Caco-2 (cell line): ENCODE results near the gene ACTG2. TPM values are rescaled to one million over a fixed set of nuclear protein-coding genes. Genes with fewer than 3 reads are reported as not detected.
A peak's percentile ranks its signal among the peaks of the same experiment; 100 is the strongest.

Source experiments
- Bru-seq: library from RNA; stranded (reverse); fragments of 400-500 nt; gene quantifications from one replicate; lab custom pipeline; 2021; lab: Mats Ljungman, UMichigan
- BruChase-seq, 2 experiments: library from RNA; stranded (reverse); fragments of 400-500 nt; gene quantifications; one replicate each; lab custom pipeline; 2021; lab: Mats Ljungman, UMichigan
- BruUV-seq: library from RNA; stranded (reverse); fragments of 400-500 nt; replicated peaks from 2 replicates; lab custom pipeline; 2021; lab: Mats Ljungman, UMichigan
- CTCF ChIA-PET: fragments of 300-600 bp; sonication (Branson Sonifier 250); formaldehyde crosslinking; loops from one replicate; lab custom pipeline; 2022; ENCODE audit warnings: antibody characterized with exemption; lab: Charles Lee
- POLR2A ChIA-PET: fragments of 300-600 bp; sonication (Branson Sonifier 250); formaldehyde crosslinking; loops from one replicate; lab custom pipeline; 2022; ENCODE audit warnings: antibody characterized with exemption; lab: Charles Lee
- DNase-seq, 2 experiments: peaks; one replicate each; pipeline versions ENCODE4 v3.0.0 to v3.0.0-alpha.2; 2020 to 2022
- H3K27me3 ChIP-seq: replicated peaks from 2 replicates; pipeline ENCODE4 v1.6.0; 2011; ENCODE audit warnings: low read length; ENCODE audit not compliant: control insufficient read depth, insufficient read depth
- H3K36me3 ChIP-seq: 2 replicates; pipeline ENCODE4 v1.5.1; 2011; ENCODE audit warnings: low read length; ENCODE audit not compliant: control insufficient read depth, insufficient read depth
- H3K4me1 ChIP-seq: fragments of 250-450 bp; sonication (Bioruptor Pico); 2 replicates; pipeline ENCODE4 v1.5.1; 2020; ENCODE audit warnings: mild to moderate bottlenecking
- H3K4me3 ChIP-seq: 2 replicates; pipeline ENCODE4 v1.5.1; 2011; ENCODE audit warnings: low read depth, mild to moderate bottlenecking, control low read depth, low read length
- H3K9me3 ChIP-seq: fragments of 250-450 bp; sonication (Bioruptor Pico); 2 replicates; pipeline ENCODE4 v1.5.1; 2020; ENCODE audit warnings: mild to moderate bottlenecking, moderate library complexity
- H3K27ac Mint-ChIP-seq: one replicate; pipeline ENCODE4 v1.8.0; 2022; ENCODE audit warnings: mixed read lengths; ENCODE audit not compliant: unreplicated experiment
- H3K27me3 Mint-ChIP-seq: one replicate; pipeline ENCODE4 v1.8.0; 2022; ENCODE audit warnings: mixed read lengths; ENCODE audit not compliant: insufficient read depth, unreplicated experiment
- H3K36me3 Mint-ChIP-seq: one replicate; pipeline ENCODE4 v1.8.0; 2022; ENCODE audit warnings: mild to moderate bottlenecking, mixed read lengths; ENCODE audit not compliant: insufficient read depth, unreplicated experiment
- H3K4me1 Mint-ChIP-seq: one replicate; pipeline ENCODE4 v1.8.0; 2022; ENCODE audit warnings: low read depth, mixed read lengths; ENCODE audit not compliant: unreplicated experiment
- H3K4me3 Mint-ChIP-seq: one replicate; pipeline ENCODE4 v1.8.0; 2022; ENCODE audit warnings: mild to moderate bottlenecking, moderate library complexity, mixed read lengths; ENCODE audit not compliant: unreplicated experiment
- H3K9me3 Mint-ChIP-seq: one replicate; pipeline ENCODE4 v1.8.0; 2022; ENCODE audit warnings: mixed read lengths; ENCODE audit not compliant: unreplicated experiment
- CTCF ChIP-seq, 2 experiments: fragments of 200-600 bp in 1 of 2; IDR thresholded peaks; 1 replicate in 1 of 2; 2 replicates in 1 of 2; pipeline versions ENCODE4 v1.5.1 to v1.8.0; 2011 to 2022; ENCODE audit warnings: antibody characterized with exemption in 1 of 2, control low read depth in 1 of 2, inconsistent platforms in 1 of 2, low read depth in 1 of 2, low read length in 1 of 2, mild to moderate bottlenecking in 1 of 2, moderate library complexity in 1 of 2; ENCODE audit not compliant: insufficient read depth in 1 of 2, severe bottlenecking in 1 of 2, unreplicated experiment in 1 of 2
- intact Hi-C: fragments of 100-400 bp; cut with micrococcal nuclease; formaldehyde crosslinking; loops from one replicate; pipeline ENCODE4 v1.10.0; 2022; ENCODE audit not compliant: unreplicated experiment
- long read RNA-seq: library from polyadenylated mRNA; stranded (forward); transcript quantifications from one replicate; pipeline ENCODE4 v2.0.0, GENCODE V29; 2022
- total RNA-seq: library from RNA; stranded (reverse); gene quantifications from 2 replicates; pipeline ENCODE4 v1.2.3, GENCODE V29; 2022

Gene ACTG2
- total RNA-seq (2.6 and 5.7 TPM in 2 replicates), Bru-seq, nascent RNA (percentile 12 among the genes with signal in this experiment), BruChase-seq, experiment 1, labeled RNA remaining after a 2-hour chase (percentile 11 among the genes with signal in this experiment), BruChase-seq, experiment 2, labeled RNA remaining after a 6-hour chase (percentile 16 among the genes with signal in this experiment)
- long read RNA-seq, transcript ACTG2-201 (9 exons, 1,530 nt) = major isoform, 9 of 11 reads
- long read RNA-seq, partial matches to known transcripts = 1 of 11 reads
- long read RNA-seq, other reads (novel, unspliced or antisense) = 1 of 11 reads

GRCh38 chr2:73892631-73893329 lies at the start of gene ACTG2:
Gene ACTG2, plus strand, starts transcription at chr2:73893008. Its CDS starts 8,304 bp downstream, at chr2:73901312.
- DNase-seq = no peak
- Mint-ChIP-seq H3K9me3 (no peaks in the 10 kb centered on the region), H3K4me3 (no peak within 1 kb of the TSS), H3K36me3 (no peaks in the 10 kb centered on the region), H3K27me3 (peaks cover 6% of the 10 kb centered on the region), H3K4me1 (no peaks in the 10 kb centered on the region), H3K27ac (no peak within 1 kb of the TSS)
- intact Hi-C loops = no loop called here
- Histone ChIP-seq H3K4me1 (no peaks in the 10 kb centered on the region), H3K36me3 (no peaks in the 10 kb centered on the region), H3K9me3 (no peaks in the 10 kb centered on the region), H3K27me3 (no peaks in the 10 kb centered on the region), H3K4me3 (no peak within 1 kb of the TSS)
- CTCF ChIA-PET = no interaction called here
- BruUV-seq = no TSS peak
- POLR2A ChIA-PET = no interaction called here
- TF ChIP-seq CTCF (IDR thresholded peaks at IDR 0.05; ENCODE audit: insufficient read depth in 1 of 2, low read depth in 1 of 2, low read length in 1 of 2, severe bottlenecking in 1 of 2, unreplicated experiment in 1 of 2) = no peak

GRCh38 chr2:73844087-73844486 lies 48.7 kb upstream of the ACTG2 start:
- Mint-ChIP-seq H3K4me3 (no peak overlapping the region), H3K36me3 (peaks cover 45% of the 10 kb centered on the region), H3K27ac (no peak overlapping the region), H3K9me3 (no peaks in the 10 kb centered on the region), H3K27me3 (no peaks in the 10 kb centered on the region), H3K4me1 (no peaks in the 10 kb centered on the region)
- POLR2A ChIA-PET = no interaction called here
- Histone ChIP-seq H3K4me3 (no peak overlapping the region), H3K4me1 (peaks cover 12% of the 10 kb centered on the region), H3K27me3 (no peaks in the 10 kb centered on the region), H3K36me3 (peaks cover 4% of the 10 kb centered on the region; the same call in 1 of the 2 replicates), H3K9me3 (no peaks in the 10 kb centered on the region)
- intact Hi-C loops = no loop called here
- no TSS peak for BruUV-seq
- DNase-seq = no peak
- TF ChIP-seq CTCF (IDR thresholded peaks at IDR 0.05; ENCODE audit: insufficient read depth in 1 of 2, low read depth in 1 of 2, low read length in 1 of 2, severe bottlenecking in 1 of 2, unreplicated experiment in 1 of 2) = no peak
- CTCF ChIA-PET = no interaction called here

GRCh38 chr2:73850009-73850408 lies 42.8 kb upstream of the ACTG2 start:
- DNase-seq = no peak
- Mint-ChIP-seq H3K4me3 (no peak overlapping the region), H3K27ac (no peak overlapping the region), H3K27me3 (no peaks in the 10 kb centered on the region), H3K9me3 (no peaks in the 10 kb centered on the region), H3K4me1 (no peaks in the 10 kb centered on the region), H3K36me3 (peaks cover 42% of the 10 kb centered on the region)
- Histone ChIP-seq H3K36me3 (peaks cover 2% of the 10 kb centered on the region; the same call in 1 of the 2 replicates), H3K4me1 (no peaks in the 10 kb centered on the region), H3K4me3 (no peak overlapping the region), H3K27me3 (no peaks in the 10 kb centered on the region), H3K9me3 (no peaks in the 10 kb centered on the region)
- CTCF ChIA-PET = no interaction called here
- intact Hi-C loops = no loop called here
- TF ChIP-seq CTCF (IDR thresholded peaks at IDR 0.05; ENCODE audit: insufficient read depth in 1 of 2, low read depth in 1 of 2, low read length in 1 of 2, severe bottlenecking in 1 of 2, unreplicated experiment in 1 of 2) = no peak
- POLR2A ChIA-PET = no interaction called here
- no TSS peak for BruUV-seq
